ENCODE measurements around the gene PTCSC3.
"Not testable (repeated sequence)": the region's sequence is repeated elsewhere in the genome, so short reads cannot be mapped to it uniquely, and the experiment has no call there.

The PTCSC3 gene

DNA sequence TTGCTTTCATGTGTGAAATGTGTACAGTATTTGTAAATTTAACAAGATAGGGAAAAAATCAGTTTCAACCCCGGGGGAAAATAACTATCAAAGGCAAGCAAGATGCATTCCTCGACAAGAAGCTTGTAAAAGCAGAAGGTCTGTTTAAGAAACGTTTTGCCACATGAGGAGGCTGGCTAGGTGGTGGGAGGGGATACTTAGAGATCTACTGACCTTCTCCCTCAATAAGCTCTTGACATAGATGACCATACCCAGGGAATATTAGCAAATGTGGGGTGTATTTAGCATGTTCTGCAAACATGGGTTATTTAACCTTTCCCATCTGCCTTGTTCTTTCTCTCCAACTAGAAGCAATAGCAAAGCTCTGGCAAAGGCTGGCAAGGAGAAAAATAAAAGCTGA, 4.9 kb downstream of the PTCSC3 start:
- DNase-seq = no peak

DNA sequence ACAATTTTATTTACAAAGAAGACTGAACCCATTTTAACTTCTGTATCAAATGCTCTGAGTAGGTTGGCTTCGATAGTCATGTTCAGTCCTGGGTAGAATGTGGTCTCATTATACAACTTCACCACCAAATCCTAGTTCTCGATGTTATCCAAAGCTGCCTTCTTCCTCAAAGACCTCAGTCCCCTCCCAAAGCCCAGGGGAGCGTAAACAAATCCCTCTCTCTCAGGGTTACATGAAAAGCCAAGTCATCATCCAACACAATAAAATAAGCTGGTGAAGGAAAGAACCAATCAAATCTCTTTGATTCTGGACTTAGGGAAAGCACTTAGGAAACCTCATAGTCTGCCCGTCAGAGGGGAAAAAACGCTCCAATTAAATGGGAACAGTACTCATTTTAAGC, 9.1 kb downstream of the PTCSC3 start:
- no peak for DNase-seq

DNA sequence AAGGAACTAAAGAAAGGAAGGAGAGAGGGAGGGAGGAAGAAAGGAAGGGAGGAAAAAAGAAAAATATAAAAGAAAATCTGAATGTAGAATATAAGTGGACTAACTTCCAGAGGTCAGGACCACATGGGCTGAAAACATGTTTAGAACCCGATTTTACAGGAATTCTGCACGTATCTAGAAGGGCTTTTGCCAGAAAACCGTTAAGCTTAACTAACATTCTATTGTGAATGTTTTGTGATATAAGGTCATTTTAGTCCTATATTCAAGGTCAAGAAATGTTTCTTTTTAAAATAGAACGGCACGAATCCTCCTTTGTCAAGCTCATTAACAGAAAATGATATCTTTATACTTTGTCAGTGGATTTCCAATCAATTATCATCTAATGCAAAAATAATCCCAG, 13.1 kb downstream of the PTCSC3 start:
- DNase-seq = no peak

GRCh38 chr14:36162267-36162666, 14.3 kb downstream of the PTCSC3 start:
- DNase-seq = no peak

- DNase-seq = no peak
These were observed 14.7 kb downstream of the PTCSC3 start for GRCh38 chr14:36161776-36162175.

DNA sequence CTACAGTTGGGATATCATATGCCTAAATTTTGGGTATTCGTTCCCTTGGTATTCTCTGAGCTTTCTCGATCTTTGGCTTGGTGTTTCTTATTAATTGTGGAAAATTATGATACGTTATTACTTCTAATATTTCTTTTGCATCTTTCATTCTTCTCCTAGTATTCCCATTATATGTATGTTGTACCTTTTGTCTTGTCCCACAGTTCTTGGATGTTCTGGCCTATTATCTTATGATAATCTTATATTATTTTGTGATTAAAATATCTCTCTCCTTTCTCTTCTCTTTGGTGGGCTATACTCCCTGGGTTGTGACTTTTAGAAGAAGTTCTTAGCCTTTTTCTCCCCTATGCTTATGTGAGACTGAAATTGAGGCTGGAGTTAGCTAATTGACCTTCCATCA, 25.2 kb downstream of the PTCSC3 start:
- DNase-seq = no peak

DNA sequence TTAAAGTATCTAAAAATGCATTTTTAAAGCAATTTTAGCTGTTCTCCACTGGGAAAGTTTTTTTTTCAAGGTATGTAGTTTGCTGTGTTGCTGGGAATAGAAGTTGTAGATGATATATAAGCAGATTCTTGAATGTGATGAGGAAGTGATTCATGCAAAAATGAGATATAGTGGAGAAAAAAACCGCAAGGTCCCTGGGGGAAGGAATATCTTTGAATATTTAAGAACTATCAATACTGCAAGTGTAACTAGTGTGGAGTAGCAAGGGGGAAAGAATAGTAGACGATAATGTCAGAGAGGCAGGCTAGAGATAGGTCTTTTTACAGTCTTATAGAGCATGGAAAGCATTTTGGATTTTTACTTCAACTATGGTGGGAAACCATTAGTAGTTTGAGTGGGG, 42.5 kb downstream of the PTCSC3 start:
- DNase-seq = no peak

GRCh38 chr14:36132826-36133225, 43.7 kb downstream of the PTCSC3 start:
- DNase-seq = no peak

GRCh38 chr14:36130186-36130585, 46.3 kb downstream of the PTCSC3 start:
- DNase-seq = no peak

DNA sequence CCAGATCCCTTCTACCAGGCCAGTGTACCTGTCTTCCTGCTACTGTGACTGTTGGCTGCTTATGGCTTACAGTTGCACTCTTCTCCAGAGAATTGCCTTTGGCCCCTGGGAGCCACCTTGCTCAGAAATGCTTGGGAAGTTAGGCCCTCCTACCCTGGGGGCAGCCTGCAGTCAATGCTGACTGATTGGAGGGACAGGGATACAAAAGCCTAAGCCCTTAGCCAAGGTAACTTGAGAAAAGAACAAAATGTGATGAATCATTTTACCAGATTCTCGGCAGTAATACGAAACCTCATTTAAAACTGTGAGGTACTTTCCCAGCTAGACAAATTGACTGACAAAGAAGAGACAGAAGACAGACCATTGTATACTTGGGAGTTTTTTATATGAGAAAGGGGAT, 47.3 kb downstream of the PTCSC3 start:
- DNase-seq = no peak

GRCh38 chr14:36113341-36113740, 63.2 kb downstream of the PTCSC3 start:
- DNase-seq = no peak

DNA sequence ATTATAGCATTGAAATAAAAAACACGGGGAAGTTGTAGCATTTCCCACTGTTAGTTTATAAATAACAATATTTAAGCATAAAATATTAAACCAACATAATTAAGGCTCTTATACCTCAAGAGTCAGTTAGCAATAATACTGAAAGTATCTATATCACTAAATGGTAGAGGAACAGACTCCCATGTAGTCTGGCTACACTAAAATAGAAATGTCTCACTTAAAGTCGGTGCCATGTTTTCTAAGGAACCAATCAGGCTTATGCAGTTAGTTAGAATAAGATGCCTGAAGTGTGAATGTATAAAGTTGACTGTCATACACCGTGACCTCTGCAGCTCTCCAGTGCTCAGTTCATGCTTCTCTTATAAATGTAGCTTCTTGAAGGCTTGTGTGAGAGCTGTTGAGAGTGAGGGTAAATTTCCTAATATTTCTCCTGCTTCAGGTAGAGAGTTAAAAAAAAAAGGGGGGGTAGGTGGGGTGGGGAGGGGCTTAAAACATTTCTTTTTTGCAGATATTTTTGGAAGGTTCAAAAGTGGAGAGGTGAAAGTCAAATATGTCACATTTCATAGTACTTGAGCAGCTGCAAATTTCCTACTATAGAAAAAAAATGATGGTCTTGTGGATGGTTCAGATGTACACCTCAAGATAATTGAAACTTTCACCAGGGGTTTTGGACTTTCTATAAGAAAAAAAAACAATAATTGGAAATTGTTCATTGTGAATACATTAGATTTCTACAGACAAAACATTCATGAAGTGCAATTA, 64.5 kb downstream of the PTCSC3 start:
- DNase-seq = no peak

DNA sequence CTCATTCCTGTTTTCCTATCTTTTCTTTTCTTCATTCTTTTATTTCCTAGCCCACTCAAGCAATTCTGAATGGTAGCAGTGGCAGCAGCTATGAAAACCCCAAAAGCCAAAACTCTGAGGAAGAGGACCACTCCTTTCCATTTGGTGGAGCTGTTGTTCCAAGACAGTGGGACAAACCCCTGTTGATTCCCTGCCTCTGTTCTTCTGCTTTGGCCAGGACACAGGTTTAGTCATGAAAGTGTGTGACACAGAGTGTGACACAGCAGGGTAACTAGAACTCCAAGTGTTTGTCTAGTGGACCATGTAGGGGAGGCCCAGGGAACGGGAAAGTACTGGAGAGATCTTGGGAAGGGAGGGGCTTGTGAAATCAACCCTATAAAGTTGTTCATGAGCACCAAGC, 71.1 kb downstream of the PTCSC3 start:
- DNase-seq = no peak

- not testable (repeated sequence) for DNase-seq
These were observed 72.3 kb downstream of the PTCSC3 start for GRCh38 chr14:36104258-36104657.

DNA sequence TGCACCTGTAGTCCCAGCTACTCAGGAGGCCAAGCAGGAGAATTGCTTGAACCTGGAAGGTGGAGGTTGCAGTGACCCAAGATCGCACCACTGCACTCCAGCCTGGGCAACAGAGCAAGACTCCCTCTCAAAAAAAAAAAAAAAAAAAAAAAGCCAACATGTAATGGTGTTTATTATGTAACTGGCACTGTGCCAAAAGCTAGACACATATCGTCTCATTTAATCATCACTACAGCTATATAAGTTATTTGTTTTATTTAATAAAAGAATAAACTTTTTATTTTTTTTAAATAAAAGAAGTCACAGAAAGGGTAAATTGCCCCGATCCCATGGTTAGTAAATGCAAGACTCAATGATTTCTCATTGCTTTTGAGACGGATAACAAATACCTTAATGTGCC, 76.9 kb downstream of the PTCSC3 start:
- no peak for DNase-seq

GRCh38 chr14:36097356-36097755, 79.2 kb downstream of the PTCSC3 start:
- no peak for DNase-seq

GRCh38 chr14:36096090-36096489, 80.4 kb downstream of the PTCSC3 start:
- DNase-seq = no peak

DNA sequence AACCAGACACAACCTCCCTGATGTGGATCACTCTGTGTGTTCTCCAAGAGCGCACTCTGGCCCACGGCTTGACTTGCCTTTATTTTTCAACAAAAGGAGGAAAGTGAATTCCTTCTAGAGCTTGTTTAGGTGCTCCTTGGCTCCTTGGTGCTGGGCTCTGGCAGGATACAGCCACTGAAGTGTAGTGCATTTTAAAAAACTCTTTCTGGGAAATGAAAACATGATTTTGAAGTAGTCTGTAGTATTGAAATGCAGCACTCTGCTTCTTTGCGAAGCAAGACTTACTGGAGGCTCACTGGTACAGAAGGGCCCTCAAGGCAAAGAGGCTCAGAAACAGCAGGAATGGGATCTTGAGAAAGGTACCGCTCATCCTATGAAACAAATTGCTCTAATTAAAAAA, 81.6 kb downstream of the PTCSC3 start:
- DNase-seq = no peak

- peak; percentile 35 for DNase-seq
These were observed 85.4 kb downstream of the PTCSC3 start for GRCh38 chr14:36091096-36091495.

GRCh38 chr14:36087411-36087810, 89.1 kb downstream of the PTCSC3 start:
- no peak for DNase-seq

DNA sequence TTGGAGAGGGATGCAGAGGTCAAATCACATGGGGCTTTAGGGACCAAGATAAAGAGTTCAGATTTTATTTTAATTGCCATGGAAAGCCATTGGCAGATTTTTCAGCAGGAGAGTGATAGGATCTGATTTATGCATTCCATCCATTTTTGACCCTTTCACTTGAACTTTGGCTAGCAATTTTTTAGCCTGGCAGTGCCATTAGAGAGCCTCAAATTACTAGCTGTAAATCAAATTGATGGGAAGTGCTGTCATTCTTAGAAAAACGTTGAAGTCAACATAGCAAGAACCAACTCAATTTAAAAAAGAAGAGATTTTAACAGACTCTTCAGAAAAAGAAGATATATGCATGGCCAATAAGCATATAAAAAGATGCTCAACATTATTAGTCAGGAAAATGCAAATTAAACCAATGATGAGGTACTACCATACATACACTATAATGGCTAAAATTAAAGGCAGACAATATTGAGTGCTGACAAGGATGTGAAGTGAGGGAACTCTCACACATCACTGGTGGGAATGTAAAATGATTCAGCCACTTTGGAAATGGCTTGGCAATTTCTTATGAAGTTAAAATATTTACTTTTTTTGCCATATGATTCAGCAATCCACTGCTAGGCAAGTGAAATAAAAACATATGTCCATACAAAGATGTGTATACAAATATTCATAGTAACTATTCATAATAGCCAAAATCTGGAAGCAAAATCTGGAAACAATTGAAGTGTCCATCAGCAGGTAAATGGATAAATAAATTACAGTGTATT, 89.7 kb downstream of the PTCSC3 start:
- no peak for DNase-seq

- DNase-seq = no peak
These were observed 90.7 kb downstream of the PTCSC3 start for GRCh38 chr14:36085861-36086260.

Measured in T1000 (cell line).